Adrenal gland (tissue), 5 donors: Measurements from ENCODE around the gene CCDC17.

Source experiments
- CTCF ChIP-seq, 6 experiments: fragments of 450-650 bp in 4 of 6; fragments of 200-600 bp in 2 of 6; sonication (generic) in 1 of 6; IDR thresholded peaks; 1 replicate in 5 of 6; 2 replicates in 1 of 6; pipeline versions ENCODE4 v1.5.1 to v1.8.0; 2016 to 2021; ENCODE audit warnings: antibody characterized with exemption in 6 of 6, mild to moderate bottlenecking in 2 of 6, moderate library complexity in 1 of 6
- POLR2A ChIP-seq, 2 donors: fragments of 450-650 bp; IDR thresholded peaks; one replicate each; pipeline ENCODE4 v1.6.1; 2017; ENCODE audit warnings: antibody characterized with exemption in 2 of 2, mild to moderate bottlenecking in 2 of 2, moderate library complexity in 1 of 2
- donor health status: DM: no; HTN: no; CAD: no.

GRCh38 chr1:45608175-45609156, 15.4 kb downstream of the CCDC17 start:
- TF ChIP-seq CTCF (IDR thresholded peaks at IDR 0.05) (no peak), POLR2A (IDR thresholded peaks at IDR 0.05) (no peak)
